HEK293 (cell line): Measurements from ENCODE around the gene CSPG4.
A peak's percentile ranks its signal among the peaks of the same experiment; 100 is the strongest.

Experiments used
- BCL11A ChIP-seq: fragments of 450-650 bp; formaldehyde crosslinking; IDR thresholded peaks from 2 replicates; pipeline ENCODE4 v1.5.1; 2016; ENCODE audit warnings: low read depth, missing biosample characterization, missing genetic modification characterization
- BCL11B ChIP-seq: fragments of 450-650 bp; formaldehyde crosslinking; IDR thresholded peaks from 2 replicates; pipeline ENCODE4 v1.5.1; 2016; ENCODE audit warnings: low read depth, missing biosample characterization, missing genetic modification characterization
- GLIS1 ChIP-seq: fragments of 450-650 bp; formaldehyde crosslinking; IDR thresholded peaks from 2 replicates; pipeline ENCODE4 v1.5.1; 2016; ENCODE audit warnings: missing biosample characterization, missing genetic modification characterization
- KLF7 ChIP-seq: fragments of 450-650 bp; formaldehyde crosslinking; IDR thresholded peaks from 2 replicates; pipeline ENCODE4 v1.5.1; 2016; ENCODE audit warnings: missing biosample characterization, missing genetic modification characterization, borderline replicate concordance
- MYNN ChIP-seq: fragments of 450-650 bp; formaldehyde crosslinking; IDR thresholded peaks from 2 replicates; pipeline ENCODE4 v1.5.1; 2016; ENCODE audit warnings: missing biosample characterization, missing genetic modification characterization, borderline replicate concordance
- PATZ1 ChIP-seq: fragments of 450-650 bp; formaldehyde crosslinking; IDR thresholded peaks from 2 replicates; pipeline ENCODE4 v1.5.1; 2016; ENCODE audit warnings: missing biosample characterization, missing genetic modification characterization
- PRDM1 ChIP-seq: fragments of 450-650 bp; formaldehyde crosslinking; IDR thresholded peaks from 2 replicates; pipeline ENCODE4; 2016; ENCODE audit warnings: missing biosample characterization, missing genetic modification characterization
- TRIM28 ChIP-seq: IDR thresholded peaks from 2 replicates; pipeline ENCODE4 v1.6.1; 2011; ENCODE audit warnings: low read length, control low read depth, borderline replicate concordance
- YY1 ChIP-seq: fragments of 450-650 bp; formaldehyde crosslinking; IDR thresholded peaks from 2 replicates; pipeline ENCODE4 v1.5.1; 2018; ENCODE audit warnings: missing biosample characterization, missing genetic modification characterization
- ZBTB1 ChIP-seq: fragments of 450-650 bp; formaldehyde crosslinking; IDR thresholded peaks from 2 replicates; pipeline ENCODE4 v1.5.1; 2016; ENCODE audit warnings: missing biosample characterization, missing genetic modification characterization
- ZBTB20 ChIP-seq: fragments of 450-650 bp; formaldehyde crosslinking; IDR thresholded peaks from 2 replicates; pipeline ENCODE4 v1.5.1; 2016; ENCODE audit warnings: missing biosample characterization, missing genetic modification characterization
- ZBTB48 ChIP-seq: fragments of 450-650 bp; formaldehyde crosslinking; IDR thresholded peaks from 2 replicates; pipeline ENCODE4 v1.5.1; 2016; ENCODE audit warnings: missing biosample characterization, missing genetic modification characterization
- ZBTB49 ChIP-seq: fragments of 450-650 bp; formaldehyde crosslinking; IDR thresholded peaks from 2 replicates; pipeline ENCODE4 v1.5.1; 2016; ENCODE audit warnings: missing biosample characterization, missing genetic modification characterization, low read depth
- ZFP3 ChIP-seq: fragments of 450-650 bp; formaldehyde crosslinking; IDR thresholded peaks from 2 replicates; pipeline ENCODE4 v1.5.1; 2016; ENCODE audit warnings: low read depth, missing biosample characterization, missing genetic modification characterization
- ZFP37 ChIP-seq: fragments of 450-650 bp; formaldehyde crosslinking; IDR thresholded peaks from 2 replicates; pipeline ENCODE4 v1.5.1; 2016; ENCODE audit warnings: missing biosample characterization, missing genetic modification characterization
- ZFP69B ChIP-seq: fragments of 450-650 bp; formaldehyde crosslinking; IDR thresholded peaks from 2 replicates; pipeline ENCODE4 v1.5.1; 2016; ENCODE audit warnings: missing biosample characterization, missing genetic modification characterization
- ZNF121 ChIP-seq: fragments of 450-650 bp; formaldehyde crosslinking; IDR thresholded peaks from 2 replicates; pipeline ENCODE4 v1.5.1; 2016; ENCODE audit warnings: missing biosample characterization, missing genetic modification characterization
- ZNF184 ChIP-seq: fragments of 450-650 bp; IDR thresholded peaks from 2 replicates; pipeline ENCODE4 v1.5.1; 2018; ENCODE audit warnings: missing biosample characterization, mild to moderate bottlenecking, missing genetic modification characterization
- ZNF202 ChIP-seq: fragments of 450-650 bp; formaldehyde crosslinking; IDR thresholded peaks from 2 replicates; pipeline ENCODE4 v1.5.1; 2016; ENCODE audit warnings: missing biosample characterization, missing genetic modification characterization, borderline replicate concordance
- ZNF211 ChIP-seq: fragments of 450-650 bp; formaldehyde crosslinking; IDR thresholded peaks from 2 replicates; pipeline ENCODE4 v1.5.1; 2016; ENCODE audit warnings: low read depth, missing biosample characterization, missing genetic modification characterization
- ZNF24 ChIP-seq: fragments of 450-650 bp; formaldehyde crosslinking; IDR thresholded peaks from 2 replicates; pipeline ENCODE4 v1.5.1; 2016; ENCODE audit warnings: missing biosample characterization, missing genetic modification characterization
- ZNF248 ChIP-seq: fragments of 450-650 bp; formaldehyde crosslinking; IDR thresholded peaks from 2 replicates; pipeline ENCODE4 v1.5.1; 2017; ENCODE audit warnings: missing biosample characterization, missing genetic modification characterization
- ZNF311 ChIP-seq: fragments of 450-650 bp; formaldehyde crosslinking; IDR thresholded peaks from 2 replicates; pipeline ENCODE4 v1.5.1; 2017; ENCODE audit warnings: missing biosample characterization, missing genetic modification characterization, borderline replicate concordance
- ZNF416 ChIP-seq: fragments of 450-650 bp; formaldehyde crosslinking; IDR thresholded peaks from 2 replicates; pipeline ENCODE4 v1.5.1; 2016; ENCODE audit warnings: missing biosample characterization, missing genetic modification characterization
- ZNF433 ChIP-seq: fragments of 450-650 bp; formaldehyde crosslinking; IDR thresholded peaks from 2 replicates; pipeline ENCODE4 v1.5.1; 2016; ENCODE audit warnings: missing biosample characterization, missing genetic modification characterization, low read depth
- ZNF510 ChIP-seq: fragments of 450-650 bp; formaldehyde crosslinking; IDR thresholded peaks from 2 replicates; pipeline ENCODE4 v1.5.1; 2018; ENCODE audit warnings: mild to moderate bottlenecking, missing genetic modification characterization, missing biosample characterization; ENCODE audit not compliant: insufficient replicate concordance
- ZNF660 ChIP-seq: fragments of 450-650 bp; IDR thresholded peaks from 2 replicates; pipeline ENCODE4 v1.5.1; 2018; ENCODE audit warnings: missing biosample characterization, mild to moderate bottlenecking, missing genetic modification characterization
- ZNF664 ChIP-seq: fragments of 450-650 bp; formaldehyde crosslinking; IDR thresholded peaks from 2 replicates; pipeline ENCODE4 v1.5.1; 2016; ENCODE audit warnings: missing biosample characterization, missing genetic modification characterization
- ZNF785 ChIP-seq: fragments of 450-650 bp; formaldehyde crosslinking; IDR thresholded peaks from 2 replicates; pipeline ENCODE4 v1.5.1; 2016; ENCODE audit warnings: missing biosample characterization, missing genetic modification characterization
- ZSCAN30 ChIP-seq: fragments of 450-650 bp; IDR thresholded peaks from 2 replicates; pipeline ENCODE4 v1.5.1; 2018; ENCODE audit warnings: missing biosample characterization, mild to moderate bottlenecking, missing genetic modification characterization, moderate library complexity
- TF ChIP-seq, protein P1 (sequence below): fragments of 450-650 bp; formaldehyde crosslinking; IDR thresholded peaks from 2 replicates; pipeline ENCODE4 v1.5.1; 2016; ENCODE audit warnings: missing biosample characterization, missing genetic modification characterization
- TF ChIP-seq, protein P2 (sequence below): fragments of 450-650 bp; formaldehyde crosslinking; IDR thresholded peaks from 2 replicates; pipeline ENCODE4 v1.5.1; 2016; ENCODE audit warnings: missing biosample characterization, missing genetic modification characterization
- TF ChIP-seq, protein P3 (sequence below): fragments of 450-650 bp; formaldehyde crosslinking; IDR thresholded peaks from 2 replicates; pipeline ENCODE4 v1.5.1; 2016; ENCODE audit warnings: missing biosample characterization, missing genetic modification characterization

CSPG4 gene

DNA sequence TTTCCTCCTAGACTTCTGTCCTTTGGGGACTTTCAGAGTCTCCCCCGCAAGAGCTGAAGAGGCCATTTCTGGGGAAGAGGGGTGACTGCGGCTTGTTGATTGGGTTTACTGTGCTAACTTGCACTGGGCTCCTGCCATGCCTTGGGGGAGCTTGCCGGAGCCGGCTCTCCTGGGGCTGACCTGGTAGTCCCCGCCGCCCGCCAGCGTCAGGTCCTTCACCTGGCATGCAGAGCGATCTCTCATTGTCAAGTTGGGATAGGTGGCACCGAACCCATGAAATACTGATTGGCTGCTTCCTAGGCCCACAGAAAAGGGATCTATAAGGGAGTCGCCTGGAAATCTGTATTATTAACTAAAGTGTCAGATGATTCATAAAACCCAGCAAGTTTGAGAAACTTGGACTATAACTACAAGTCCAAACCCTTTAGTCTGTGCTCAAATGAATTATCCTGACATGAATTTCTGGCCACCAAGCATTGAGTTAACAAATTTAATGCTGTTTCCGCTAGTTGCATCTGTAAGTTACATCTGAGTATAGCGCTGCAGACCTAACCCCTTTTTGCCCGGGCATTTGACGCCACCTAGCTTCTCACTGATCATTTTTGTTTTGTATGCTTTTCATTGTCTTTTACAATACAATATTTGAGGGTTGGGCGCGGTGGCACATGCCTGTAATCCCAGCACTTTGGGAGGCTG, 72.0 kb downstream of the CSPG4 start (continued):
- TF ChIP-seq KLF7 (no peak; the same call in 1 of the 2 replicates), YY1 (tag by site-specific recombination) (no peak), ZBTB20 (tag by site-specific recombination) (peak; percentile 100), ZNF510 (tag by site-specific recombination) (no peak), BCL11A (tag by site-specific recombination) (0 out of 2 replicates have a peak, but pooled peaks have one; percentile 6), ZNF311 (tag by site-specific recombination) (no peak), ZNF248 (tag by site-specific recombination) (no peak), ZNF416 (tag by site-specific recombination) (no peak), ZFP37 (tag by site-specific recombination) (no peak), PATZ1 (tag by site-specific recombination) (peak; percentile 47), ZSCAN30 (peak; percentile 38; the same call in 1 of the 2 replicates), ZNF664 (tag by site-specific recombination) (no peak), ZNF785 (tag by site-specific recombination) (no peak), PRDM1 (tag by site-specific recombination) (no peak), ZBTB48 (0 out of 2 replicates have a peak, but pooled peaks have one; percentile 56), TRIM28 (no peak), ZNF433 (no peak), ZBTB1 (tag by site-specific recombination) (no peak), ZNF202 (tag by site-specific recombination) (no peak), ZNF660 (tag by site-specific recombination) (peak; percentile 95; the same call in 1 of the 2 replicates), ZNF211 (no peak), MYNN (tag by site-specific recombination) (no peak), GLIS1 (tag by site-specific recombination) (peak; percentile 74), ZNF24 (0 out of 2 replicates have a peak, but pooled peaks have one; percentile 10), ZFP69B (no peak), BCL11B (tag by site-specific recombination) (no peak), ZFP3 (tag by site-specific recombination) (no peak), ZBTB49 (tag by site-specific recombination) (no peak), ZNF121 (no peak), ZNF184 (no peak)
- TF ChIP-seq, protein P1, sequence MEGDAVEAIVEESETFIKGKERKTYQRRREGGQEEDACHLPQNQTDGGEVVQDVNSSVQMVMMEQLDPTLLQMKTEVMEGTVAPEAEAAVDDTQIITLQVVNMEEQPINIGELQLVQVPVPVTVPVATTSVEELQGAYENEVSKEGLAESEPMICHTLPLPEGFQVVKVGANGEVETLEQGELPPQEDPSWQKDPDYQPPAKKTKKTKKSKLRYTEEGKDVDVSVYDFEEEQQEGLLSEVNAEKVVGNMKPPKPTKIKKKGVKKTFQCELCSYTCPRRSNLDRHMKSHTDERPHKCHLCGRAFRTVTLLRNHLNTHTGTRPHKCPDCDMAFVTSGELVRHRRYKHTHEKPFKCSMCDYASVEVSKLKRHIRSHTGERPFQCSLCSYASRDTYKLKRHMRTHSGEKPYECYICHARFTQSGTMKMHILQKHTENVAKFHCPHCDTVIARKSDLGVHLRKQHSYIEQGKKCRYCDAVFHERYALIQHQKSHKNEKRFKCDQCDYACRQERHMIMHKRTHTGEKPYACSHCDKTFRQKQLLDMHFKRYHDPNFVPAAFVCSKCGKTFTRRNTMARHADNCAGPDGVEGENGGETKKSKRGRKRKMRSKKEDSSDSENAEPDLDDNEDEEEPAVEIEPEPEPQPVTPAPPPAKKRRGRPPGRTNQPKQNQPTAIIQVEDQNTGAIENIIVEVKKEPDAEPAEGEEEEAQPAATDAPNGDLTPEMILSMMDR: peak; percentile 79
- TF ChIP-seq, protein P2, sequence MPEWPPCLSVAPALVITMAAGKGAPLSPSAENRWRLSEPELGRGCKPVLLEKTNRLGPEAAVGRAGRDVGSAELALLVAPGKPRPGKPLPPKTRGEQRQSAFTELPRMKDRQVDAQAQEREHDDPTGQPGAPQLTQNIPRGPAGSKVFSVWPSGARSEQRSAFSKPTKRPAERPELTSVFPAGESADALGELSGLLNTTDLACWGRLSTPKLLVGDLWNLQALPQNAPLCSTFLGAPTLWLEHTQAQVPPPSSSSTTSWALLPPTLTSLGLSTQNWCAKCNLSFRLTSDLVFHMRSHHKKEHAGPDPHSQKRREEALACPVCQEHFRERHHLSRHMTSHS: no peak
- TF ChIP-seq, protein P3, sequence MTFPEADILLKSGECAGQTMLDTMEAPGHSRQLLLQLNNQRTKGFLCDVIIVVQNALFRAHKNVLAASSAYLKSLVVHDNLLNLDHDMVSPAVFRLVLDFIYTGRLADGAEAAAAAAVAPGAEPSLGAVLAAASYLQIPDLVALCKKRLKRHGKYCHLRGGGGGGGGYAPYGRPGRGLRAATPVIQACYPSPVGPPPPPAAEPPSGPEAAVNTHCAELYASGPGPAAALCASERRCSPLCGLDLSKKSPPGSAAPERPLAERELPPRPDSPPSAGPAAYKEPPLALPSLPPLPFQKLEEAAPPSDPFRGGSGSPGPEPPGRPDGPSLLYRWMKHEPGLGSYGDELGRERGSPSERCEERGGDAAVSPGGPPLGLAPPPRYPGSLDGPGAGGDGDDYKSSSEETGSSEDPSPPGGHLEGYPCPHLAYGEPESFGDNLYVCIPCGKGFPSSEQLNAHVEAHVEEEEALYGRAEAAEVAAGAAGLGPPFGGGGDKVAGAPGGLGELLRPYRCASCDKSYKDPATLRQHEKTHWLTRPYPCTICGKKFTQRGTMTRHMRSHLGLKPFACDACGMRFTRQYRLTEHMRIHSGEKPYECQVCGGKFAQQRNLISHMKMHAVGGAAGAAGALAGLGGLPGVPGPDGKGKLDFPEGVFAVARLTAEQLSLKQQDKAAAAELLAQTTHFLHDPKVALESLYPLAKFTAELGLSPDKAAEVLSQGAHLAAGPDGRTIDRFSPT (tag by site-specific recombination): no peak
